Hepatic stellate cell (primary cell): ENCODE measurements around the gene VGLL1.

Source experiments
- DNase-seq: peaks from one replicate; pipeline ENCODE4 v3.0.0; 2011; ENCODE audit warnings: low spot score

Gene VGLL1

DNA sequence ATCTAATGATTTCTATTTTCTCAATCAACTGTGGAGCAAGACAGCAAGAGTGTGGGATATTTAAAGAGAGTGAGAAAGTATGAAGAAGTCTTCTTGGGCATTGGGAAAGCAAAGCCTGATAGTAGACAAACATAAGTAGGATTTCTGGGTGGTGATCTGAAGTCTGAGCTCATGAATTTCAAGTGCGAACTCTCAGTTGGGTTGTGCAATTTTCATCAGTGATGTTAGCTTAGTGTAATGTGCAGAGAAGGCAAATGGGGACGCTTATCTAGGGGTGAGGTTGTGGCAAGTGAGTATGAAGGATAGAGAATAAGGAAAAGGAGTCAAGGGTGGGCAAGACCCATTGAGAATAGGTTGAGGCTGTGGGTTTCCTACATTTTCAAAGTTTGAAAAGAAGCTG lies 23.7 kb downstream of the VGLL1 start:
- DNase-seq = no peak

GRCh38 chrX:136572030-136572429 lies 40.0 kb downstream of the VGLL1 start:
- no peak for DNase-seq

GRCh38 chrX:136574548-136574947 lies 42.5 kb downstream of the VGLL1 start:
- DNase-seq = no peak

GRCh38 chrX:136577552-136577951 lies 45.5 kb downstream of the VGLL1 start:
- DNase-seq = peak; percentile 28

GRCh38 chrX:136580316-136580715 lies 48.3 kb downstream of the VGLL1 start:
- DNase-seq = no peak

DNA sequence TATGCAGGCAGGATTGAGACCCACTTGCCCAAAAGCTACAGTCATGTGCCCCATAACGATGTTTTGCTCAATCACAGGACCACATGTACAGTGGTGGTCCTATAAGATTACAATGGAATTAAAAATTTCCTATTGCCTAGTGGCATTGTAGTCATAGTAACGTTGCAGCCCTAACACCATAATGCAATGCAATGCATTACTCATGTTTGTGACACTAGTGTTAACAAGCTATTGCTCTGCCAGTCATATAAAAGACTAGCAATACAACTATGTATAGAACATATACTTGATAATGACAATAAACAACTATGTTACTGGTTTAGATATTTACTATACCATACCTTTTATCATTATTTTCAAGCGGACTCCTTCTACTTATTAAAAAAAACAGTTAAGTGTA lies 50.6 kb downstream of the VGLL1 start:
- DNase-seq = no peak

- no peak for DNase-seq
These were observed 52.5 kb downstream of the VGLL1 start for GRCh38 chrX:136584545-136584944.

GRCh38 chrX:136585262-136585661 lies 53.2 kb downstream of the VGLL1 start:
- DNase-seq = no peak

DNA sequence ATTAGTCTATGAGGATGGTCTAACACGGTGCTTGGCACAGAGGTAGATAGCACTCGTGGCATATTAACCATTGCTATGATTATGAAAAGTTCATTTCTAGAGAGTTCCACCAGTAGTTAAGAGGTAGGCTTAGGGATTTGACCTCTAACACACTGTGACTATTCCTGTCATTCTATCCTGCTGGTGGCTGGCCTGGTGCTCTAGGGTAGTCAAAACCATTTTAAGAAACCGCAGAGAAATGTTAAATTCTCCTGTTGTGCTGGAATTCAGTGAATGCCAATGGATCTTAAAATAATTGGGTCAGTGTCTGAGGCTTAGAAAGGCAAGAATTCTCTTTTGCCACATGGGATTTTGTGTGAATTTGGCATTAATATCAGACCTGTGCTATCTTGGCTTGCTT lies 53.9 kb downstream of the VGLL1 start:
- DNase-seq = no peak

DNA sequence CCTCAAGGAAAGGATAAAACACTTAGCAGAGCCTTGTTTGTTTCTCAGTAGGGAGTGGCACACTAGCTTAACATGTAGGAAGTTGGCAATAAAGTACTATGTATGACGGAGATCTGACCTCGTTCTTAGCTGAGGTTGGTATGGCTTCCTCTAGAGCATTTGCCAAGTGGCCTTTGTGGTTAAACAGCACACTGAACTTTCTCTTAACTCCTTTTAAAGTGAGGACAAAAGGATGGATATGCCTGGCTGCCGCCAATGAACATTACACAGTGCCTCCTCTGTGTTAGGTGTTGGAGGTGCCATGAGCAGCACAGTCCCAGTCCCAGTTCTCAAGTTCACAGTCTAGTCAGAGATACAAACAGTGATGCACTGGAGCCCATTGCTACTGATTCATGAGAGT lies 54.4 kb downstream of the VGLL1 start:
- no peak for DNase-seq

DNA sequence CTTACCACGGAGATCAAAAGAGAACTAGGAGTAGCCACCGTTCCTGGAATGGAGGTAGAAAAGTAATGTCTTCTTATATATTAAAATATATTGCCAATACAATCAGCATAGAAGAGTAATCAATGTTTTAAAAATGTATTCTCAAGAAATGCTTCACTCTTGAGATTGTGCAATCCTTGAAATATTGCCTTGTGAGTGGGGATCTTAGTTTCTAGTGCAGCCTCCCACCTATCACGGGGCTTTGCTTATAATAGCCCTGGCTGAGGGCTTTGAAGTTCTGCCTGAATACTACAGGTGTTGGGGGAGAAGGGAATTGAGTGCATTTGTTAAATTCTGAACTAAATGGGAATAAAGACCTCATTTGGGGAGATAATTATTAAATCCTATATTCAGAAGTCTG lies 55.5 kb downstream of the VGLL1 start:
- DNase-seq = no peak

DNA sequence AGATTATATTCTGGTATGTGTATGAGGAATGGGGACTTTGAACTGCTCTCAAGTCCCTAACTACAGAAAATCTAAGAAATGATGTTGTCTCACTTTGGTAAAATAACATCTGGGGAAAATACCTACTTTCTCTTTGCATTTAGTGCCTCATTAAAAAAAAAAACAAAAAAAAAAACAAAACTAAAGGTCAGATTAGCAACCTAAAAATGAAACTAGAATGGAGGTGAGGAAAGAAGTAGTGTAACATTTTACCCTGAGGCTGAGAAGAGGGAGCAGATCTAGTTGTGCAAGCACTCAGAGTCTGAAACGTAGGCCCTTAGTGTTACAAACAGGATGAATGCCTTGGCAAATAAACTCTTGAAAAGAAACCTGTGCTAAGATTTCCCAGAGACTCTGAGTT lies 56.0 kb downstream of the VGLL1 start:
- DNase-seq = no peak

- no peak for DNase-seq
These were observed 58.0 kb downstream of the VGLL1 start for GRCh38 chrX:136589966-136590365.

DNA sequence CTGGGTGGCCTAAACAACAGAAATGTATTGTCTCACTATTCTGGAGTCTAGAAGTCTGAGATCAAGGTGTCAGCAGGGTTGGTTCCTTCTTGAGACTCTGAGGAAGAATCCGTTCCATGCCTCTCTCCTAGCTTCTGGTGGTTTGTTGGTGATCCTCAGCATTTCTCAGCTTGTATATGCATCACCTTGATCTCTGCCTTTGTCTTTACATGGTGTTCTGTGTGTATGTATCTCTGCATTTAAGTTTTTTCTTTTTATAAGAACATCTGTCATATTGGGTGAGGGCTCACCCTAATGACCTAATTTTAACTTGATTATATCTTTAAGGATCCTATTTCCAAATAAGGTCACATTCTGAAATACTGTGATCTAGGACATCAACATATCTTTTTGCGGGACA lies 65.3 kb downstream of the VGLL1 start:
- DNase-seq = no peak

DNA sequence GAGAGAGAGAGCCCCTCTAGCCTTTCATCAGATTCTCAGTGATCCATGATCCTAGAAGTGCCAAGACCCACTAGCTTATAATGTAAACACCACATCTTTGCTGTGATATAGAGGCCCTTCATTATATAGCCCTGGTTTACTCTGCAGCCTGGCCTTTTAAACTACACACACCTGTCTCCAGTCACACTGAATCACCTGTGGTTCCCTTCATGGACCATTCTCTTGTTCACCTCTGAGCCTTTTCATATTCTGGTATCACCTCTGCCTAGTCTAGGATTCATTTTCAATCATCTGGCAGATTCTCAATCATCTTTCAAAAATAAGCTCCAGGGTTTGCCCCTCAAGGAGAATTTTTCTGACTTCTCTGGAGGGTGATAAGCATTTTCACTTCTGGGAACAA lies 65.9 kb downstream of the VGLL1 start:
- no peak for DNase-seq

DNA sequence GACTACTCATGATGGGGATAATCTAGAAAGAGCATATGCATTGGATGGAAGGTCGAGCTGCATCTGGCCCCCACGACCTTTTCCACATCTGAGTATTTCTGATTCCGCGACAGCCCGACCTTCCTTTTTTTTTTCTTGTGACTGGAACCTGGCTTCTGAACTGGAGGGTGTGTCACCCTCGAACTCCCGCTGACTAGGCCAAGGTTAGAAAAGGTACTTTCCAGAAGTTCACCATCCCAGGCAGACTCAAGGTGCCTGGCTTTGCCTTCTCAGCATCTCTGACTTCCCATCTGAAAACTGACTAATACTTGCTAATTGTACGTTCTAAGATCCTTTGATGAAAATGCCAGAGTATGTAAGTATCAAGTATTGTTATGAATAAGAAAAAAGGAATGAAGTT lies 66.6 kb downstream of the VGLL1 start:
- no peak for DNase-seq

GRCh38 chrX:136600059-136600458 lies 68.0 kb downstream of the VGLL1 start:
- DNase-seq = no peak
